Thyroid gland (tissue), 4 donors: Measurements from ENCODE around the gene AFF3. TPM values are rescaled to one million over a fixed set of nuclear protein-coding genes. Genes with fewer than 3 reads are reported as not detected.

Experiments
- DNase-seq, 2 donors: peaks; one replicate each; pipeline ENCODE4 v3.0.0-alpha.2; 2019
- H3K27ac ChIP-seq, 3 donors: fragments of 200-600 bp; sonication (generic); 1 replicate in 2 of 3; 2 replicates in 1 of 3; pipeline ENCODE4 v1.5.1; 2016 to 2019; ENCODE audit warnings: mild to moderate bottlenecking in 1 of 3, moderate library complexity in 1 of 3
- H3K27me3 ChIP-seq: fragments of 200-600 bp; sonication (generic); one replicate; pipeline ENCODE4 v1.5.1; 2019
- H3K36me3 ChIP-seq, 2 donors: fragments of 200-600 bp; sonication (generic); one replicate each; pipeline ENCODE4 v1.5.1; 2016 to 2019
- H3K4me1 ChIP-seq, 2 donors: fragments of 200-600 bp; sonication (generic); one replicate each; pipeline ENCODE4 v1.5.1; 2017 to 2019
- H3K4me3 ChIP-seq, 3 donors: fragments of 200-600 bp; sonication (generic); replicated peaks in 1 of 3; 1 replicate in 2 of 3; 2 replicates in 1 of 3; pipeline ENCODE4 v1.5.1; 2016; ENCODE audit warnings: mild to moderate bottlenecking in 1 of 3
- H3K9me3 ChIP-seq: fragments of 200-600 bp; sonication (generic); one replicate; pipeline ENCODE4 v1.5.1; 2017
- CTCF ChIP-seq, 6 experiments: fragments of 200-600 bp in 3 of 6; fragments of 450-650 bp in 3 of 6; sonication (generic) in 3 of 6; IDR thresholded peaks; one replicate each; pipeline ENCODE4 v1.5.1; 2016 to 2019; ENCODE audit warnings: antibody characterized with exemption in 6 of 6, mild to moderate bottlenecking in 2 of 6, inconsistent platforms in 1 of 6, moderate library complexity in 1 of 6
- POLR2A ChIP-seq, 2 donors: fragments of 450-650 bp; IDR thresholded peaks; one replicate each; pipeline ENCODE4 v1.6.1; 2017; ENCODE audit warnings: antibody characterized with exemption in 2 of 2, mild to moderate bottlenecking in 2 of 2, moderate library complexity in 1 of 2
- WGBS, 2 donors: methylation state at CpG; one replicate each; pipeline ENCODE4 v1.1.5; 2017; 5-methylcytosine and 5-hydroxymethylcytosine counted together
- intact Hi-C: fragments of 100-400 bp; cut with DNase I; formaldehyde crosslinking; loops from one replicate; pipeline ENCODE4 v1.15.1; 2023
- total RNA-seq, 4 donors: library from RNA; depleted of rRNA; stranded (reverse); fragments of >200 nt; gene quantifications; one replicate each; pipeline ENCODE4 v1.2.3, GENCODE V29; 2016

The AFF3 gene
- total RNA-seq, 4 donors from 2014 or later, result 0.54 to 2.6 (median 1.1) TPM

- H3K4me3 ChIP-seq, result no peak overlapping the region
- no peaks in the 10 kb centered on the region for H3K9me3 ChIP-seq
- no peaks in the 10 kb centered on the region for H3K36me3 ChIP-seq
- no peaks in the 10 kb centered on the region for H3K4me1 ChIP-seq
- no peak for DNase-seq
- TF ChIP-seq CTCF (IDR thresholded peaks at IDR 0.05), result no peak
- TF ChIP-seq POLR2A (IDR thresholded peaks at IDR 0.05), result no peak
- intact Hi-C loops, result no loop called here
- no peaks in the 10 kb centered on the region for H3K27me3 ChIP-seq
- WGBS, 2 donors, result 69 to 81% methylated on average over 5 of the region's 5 CpGs
- H3K27ac ChIP-seq, result no peak overlapping the region
Observed at GRCh38 chr2:100137866-100138570, 4.4 kb downstream of the AFF3 start.

- Histone ChIP-seq H3K27me3 (no peaks in the 10 kb centered on the region), H3K27ac (no peak overlapping the region), H3K36me3 (no peaks in the 10 kb centered on the region), H3K4me1 (no peaks in the 10 kb centered on the region), H3K4me3 (no peak overlapping the region), H3K9me3 (no peaks in the 10 kb centered on the region)
- intact Hi-C loops, result no loop called here
- no peak for TF ChIP-seq CTCF (IDR thresholded peaks at IDR 0.05)
- WGBS, 2 donors, result 84 to 87% methylated on average over 5 of the region's 5 CpGs
- DNase-seq, result no peak
Observed at GRCh38 chr2:100137318-100137717, 5.1 kb downstream of the AFF3 start.

DNA sequence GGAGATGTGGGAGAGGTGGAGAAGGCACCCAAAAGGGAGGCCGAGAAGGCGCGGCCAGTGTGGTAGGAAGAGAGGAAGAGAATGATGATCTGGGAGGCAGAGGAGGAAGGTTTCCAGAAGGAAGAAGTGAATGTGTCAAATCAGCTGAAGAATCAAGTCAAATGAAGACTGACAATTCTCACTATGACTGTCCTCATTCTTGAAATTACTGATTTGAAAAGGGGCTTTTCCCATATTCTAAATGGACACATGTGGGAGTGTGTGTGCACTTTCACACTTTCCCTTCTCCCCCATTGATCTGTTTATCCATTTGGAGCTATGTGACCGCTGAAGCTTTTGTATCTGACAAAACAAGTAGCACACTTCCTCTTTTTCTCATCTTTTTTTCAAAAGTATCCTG lies 6.1 kb downstream of the AFF3 start:
- intact Hi-C loops, result no loop called here
- WGBS, 2 donors, result 91 to 94% methylated on average over 4 of the region's 4 CpGs
- H3K27ac ChIP-seq, result no peak overlapping the region
- H3K9me3 ChIP-seq, result no peaks in the 10 kb centered on the region
- DNase-seq, result no peak
- H3K4me1 ChIP-seq, result no peaks in the 10 kb centered on the region
- no peaks in the 10 kb centered on the region for H3K27me3 ChIP-seq
- H3K4me3 ChIP-seq, result no peak overlapping the region
- TF ChIP-seq POLR2A (IDR thresholded peaks at IDR 0.05), result no peak
- no peak for TF ChIP-seq CTCF (IDR thresholded peaks at IDR 0.05)
- H3K36me3 ChIP-seq, result no peaks in the 10 kb centered on the region

DNA sequence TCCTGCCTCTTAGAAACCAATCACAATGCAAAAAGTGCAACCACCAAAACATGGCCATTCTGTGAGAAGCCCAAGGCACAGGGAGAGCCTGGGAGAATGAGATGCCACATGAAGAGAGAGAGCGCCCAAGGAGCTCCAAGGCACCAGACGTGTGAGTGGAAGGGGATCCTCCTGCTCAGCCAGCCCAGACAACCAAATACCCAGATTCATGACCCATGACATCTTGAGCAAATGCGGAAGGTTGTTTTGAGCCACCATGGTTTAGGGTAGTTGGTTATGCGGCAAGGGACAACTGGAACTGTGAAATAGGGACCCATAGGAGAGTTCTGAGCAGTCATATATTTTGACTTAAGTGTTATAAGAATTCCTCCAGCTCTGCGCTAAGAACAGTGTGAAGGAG lies 7.0 kb downstream of the AFF3 start:
- no peak for TF ChIP-seq CTCF (IDR thresholded peaks at IDR 0.05)
- TF ChIP-seq POLR2A (IDR thresholded peaks at IDR 0.05), result no peak
- H3K27ac ChIP-seq, result no peak overlapping the region
- H3K36me3 ChIP-seq, result no peaks in the 10 kb centered on the region
- no peak for DNase-seq
- H3K9me3 ChIP-seq, result no peaks in the 10 kb centered on the region
- no peaks in the 10 kb centered on the region for H3K27me3 ChIP-seq
- no peak overlapping the region for H3K4me3 ChIP-seq
- intact Hi-C loops, result no loop called here
- WGBS, 2 donors, result 91 to 99% methylated on average over 5 of the region's 5 CpGs
- H3K4me1 ChIP-seq, result no peaks in the 10 kb centered on the region

GRCh38 chr2:100130595-100131391 lies 11.6 kb downstream of the AFF3 start:
- H3K4me1 ChIP-seq, result peaks cover 5 to 8% of the 10 kb centered on the region in 2 donors
- H3K27ac ChIP-seq, result no peak overlapping the region
- 78 to 79% methylated on average over 5 of the region's 5 CpGs for WGBS, 2 donors
- no peaks in the 10 kb centered on the region for H3K27me3 ChIP-seq
- H3K4me3 ChIP-seq, result no peak overlapping the region
- no peak for DNase-seq
- TF ChIP-seq CTCF (IDR thresholded peaks at IDR 0.05), result no peak
- TF ChIP-seq POLR2A (IDR thresholded peaks at IDR 0.05), result no peak
- no peaks in the 10 kb centered on the region for H3K36me3 ChIP-seq
- no peaks in the 10 kb centered on the region for H3K9me3 ChIP-seq
- intact Hi-C loops, result no loop called here
